HepG2 (cell line): ENCODE data around the gene SNRNP25. TPM values are rescaled to one million over a fixed set of nuclear protein-coding genes. Genes with fewer than 3 reads are reported as not detected.
A peak's percentile ranks its signal among the peaks of the same experiment; 100 is the strongest.

Experiments used
- ATAC-seq: fragments of 200-7000 bp; cut with Tn5 transposase; 3 replicates; pipeline ENCODE4 v1.9.1; 2020; ENCODE audit warnings: mild to moderate bottlenecking, moderate library complexity
- BruUV-seq: library from RNA; stranded (reverse); fragments of 400-500 nt; replicated peaks from 2 replicates; lab custom pipeline; 2021; lab: Mats Ljungman, UMichigan
- CTCF ChIA-PET: fragments of 300-600 bp; formaldehyde crosslinking; extraction: SDS; loops from one replicate; lab custom pipeline; 2021; ENCODE audit warnings: low total read pairs, inconsistent platforms, low intra/inter-chr PET ratio; lab: Yijun Ruan, JAX
- POLR2A ChIA-PET: fragments of 350-600 bp; sonication (Branson Sonifier 250); formaldehyde crosslinking; loops from one replicate; lab custom pipeline; 2020; ENCODE audit warnings: antibody characterized with exemption, inconsistent platforms; lab: Yijun Ruan, JAX
- DNase-seq: peaks from one replicate; pipeline ENCODE4 v3.0.0-alpha.2; 2015; ENCODE audit warnings: low spot score
- FAIRE-seq: peaks from 3 replicates; lab custom pipeline; 2011; peaks lifted over from hg19 to GRCh38; lab: Jason Lieb, UNC
- H2AFZ ChIP-seq: one replicate; pipeline ENCODE4 v1.6.1; 2011; ENCODE audit warnings: low read length, inconsistent platforms
- H3K27ac ChIP-seq: fragments of 300-600 bp; 3 replicates; pipeline ENCODE4 v1.8.0; 2011; ENCODE audit warnings: mixed run types, mild to moderate bottlenecking, mixed read lengths, low read length, inconsistent platforms; ENCODE audit not compliant: insufficient read depth; ENCODE audit errors: extremely low read length
- H3K27me3 ChIP-seq, 2 experiments: fragments of 200-600 bp in 1 of 2; 2 replicates in 1 of 2; 3 replicates in 1 of 2; pipeline versions ENCODE4 v1.6.0 to v1.8.0; 2011; ENCODE audit warnings: low read length in 2 of 2, mild to moderate bottlenecking in 2 of 2, moderate library complexity in 2 of 2, inconsistent platforms in 1 of 2; ENCODE audit not compliant: insufficient read depth in 2 of 2, control insufficient read depth in 1 of 2
- H3K36me3 ChIP-seq, 2 experiments: fragments of 200-600 bp in 1 of 2; replicated peaks in 1 of 2; 2 replicates in 1 of 2; 3 replicates in 1 of 2; pipeline versions ENCODE4 v1.5.1 to v1.8.0; 2011; ENCODE audit warnings: low read length in 2 of 2, inconsistent platforms in 1 of 2; ENCODE audit not compliant: insufficient read depth in 2 of 2, control insufficient read depth in 1 of 2
- H3K4me1 ChIP-seq: 2 replicates; pipeline ENCODE4 v1.5.1; 2012; ENCODE audit warnings: low read length, inconsistent platforms; ENCODE audit not compliant: insufficient read depth
- H3K4me2 ChIP-seq: 2 replicates; pipeline ENCODE4 v1.6.0; 2011; ENCODE audit warnings: low read depth, low read length, inconsistent platforms
- H3K4me3 ChIP-seq, 3 experiments: fragments of 200-600 bp in 1 of 3; sonication (generic), shearing (Covaris generic) in 1 of 3; replicated peaks in 1 of 3; 2 replicates each; pipeline ENCODE4 v1.5.1; 2011 to 2016; ENCODE audit warnings: low read length in 3 of 3, inconsistent platforms in 2 of 3, low read depth in 2 of 3, mild to moderate bottlenecking in 2 of 3, control low read depth in 1 of 3, mixed read lengths in 1 of 3; ENCODE audit not compliant: insufficient read depth in 1 of 3
- H3K79me2 ChIP-seq: one replicate; pipeline ENCODE4 v1.6.1; 2011; ENCODE audit warnings: low read length, inconsistent platforms; ENCODE audit not compliant: insufficient read depth
- H3K9ac ChIP-seq: 2 replicates; pipeline ENCODE4 v1.6.0; 2011; ENCODE audit warnings: mild to moderate bottlenecking, low read depth, low read length, inconsistent platforms; ENCODE audit not compliant: insufficient read depth
- H3K9me3 ChIP-seq: 2 replicates; pipeline ENCODE4 v1.5.1; 2012; ENCODE audit warnings: mild to moderate bottlenecking, low read length
- H4K20me1 ChIP-seq: 2 replicates; pipeline ENCODE4 v1.6.0; 2011; ENCODE audit warnings: inconsistent platforms, mild to moderate bottlenecking, low read length, moderate library complexity; ENCODE audit not compliant: insufficient read depth
- AGO2 ChIP-seq: fragments of 200-400 bp; formaldehyde crosslinking; optimal IDR thresholded peaks from 2 replicates; pipeline ENCODE3; 2017; ENCODE audit warnings: mild to moderate bottlenecking, low read depth, low read length, moderate library complexity
- AKAP8 ChIP-seq: sonication (generic); formaldehyde crosslinking; IDR thresholded peaks from 2 replicates; pipeline ENCODE4 v1.5.1; 2020; ENCODE audit warnings: mild to moderate bottlenecking, missing genetic modification reagents
- FOSL2 ChIP-seq: sonication (generic); formaldehyde crosslinking; IDR thresholded peaks from 2 replicates; pipeline ENCODE4 v1.4.0; 2020; ENCODE audit warnings: missing genetic modification reagents
- FOXA3 ChIP-seq: IDR thresholded peaks from 2 replicates; pipeline ENCODE4 v1.6.1; 2016; ENCODE audit warnings: missing genetic modification reagents, missing compliant biosample characterization
- HMG20A ChIP-seq: IDR thresholded peaks from 2 replicates; pipeline ENCODE4 v1.6.1; 2016; ENCODE audit warnings: borderline replicate concordance
- IRF9 ChIP-seq: sonication (generic); formaldehyde crosslinking; IDR thresholded peaks from 2 replicates; pipeline ENCODE4 v1.8.0; 2022; ENCODE audit warnings: missing genetic modification reagents, mild to moderate bottlenecking, borderline replicate concordance
- KDM3A ChIP-seq: IDR thresholded peaks from 2 replicates; pipeline ENCODE4 v1.6.1; 2018; ENCODE audit warnings: low read depth, missing compliant biosample characterization
- KDM5A ChIP-seq: fragments of 200-600 bp; sonication (generic); IDR thresholded peaks from 2 replicates; pipeline ENCODE4 v1.7.0; 2018; ENCODE audit warnings: antibody characterized with exemption, mild to moderate bottlenecking, low read length, borderline replicate concordance
- POLR2A ChIP-seq, 2 experiments: IDR thresholded peaks; 2 replicates each; pipeline ENCODE4 v1.6.1; 2011; ENCODE audit warnings: low read depth in 2 of 2, low read length in 2 of 2, mild to moderate bottlenecking in 1 of 2, moderate library complexity in 1 of 2; ENCODE audit not compliant: insufficient read depth in 1 of 2
- POLR2G ChIP-seq: fragments of 200-400 bp; formaldehyde crosslinking; IDR thresholded peaks from 2 replicates; pipeline ENCODE4 v1.6.1; 2018; ENCODE audit warnings: mild to moderate bottlenecking, low read depth, low read length, moderate library complexity
- SAP130 ChIP-seq: IDR thresholded peaks from 2 replicates; pipeline ENCODE4 v1.6.1; 2016; ENCODE audit warnings: low read depth
- ZNF205 ChIP-seq: IDR thresholded peaks from 2 replicates; pipeline ENCODE4 v1.6.1; 2018; ENCODE audit warnings: missing biosample characterization, missing genetic modification reagents
- ZNF639 ChIP-seq: conservative IDR thresholded peaks from 2 replicates; pipeline ENCODE4 v1.6.1; 2018; ENCODE audit warnings: missing genetic modification reagents
- ZNF775 ChIP-seq: sonication (generic); formaldehyde crosslinking; IDR thresholded peaks from 2 replicates; pipeline ENCODE4 v1.4.0; 2020; ENCODE audit warnings: missing genetic modification reagents, mild to moderate bottlenecking, moderate library complexity, borderline replicate concordance
- ZNF788 ChIP-seq: sonication (generic); formaldehyde crosslinking; IDR thresholded peaks from 2 replicates; pipeline ENCODE4 v1.5.0; 2020; ENCODE audit warnings: mild to moderate bottlenecking, missing genetic modification reagents, borderline replicate concordance
- WGBS: methylation state at CpG from one replicate; pipeline ENCODE4 v1.1.6; 2017; ENCODE audit warnings: low lambda C conversion rate; 5-methylcytosine and 5-hydroxymethylcytosine counted together
- in situ Hi-C: cut with HindIII; loops from 2 replicates; pipeline ENCODE4 v1.10.0; 2017; ENCODE audit warnings: low pct_unique_long_range_greater_than_20kb; ENCODE audit not compliant: extremely low pct_ligation_motif_present
- intact Hi-C: fragments of 100-400 bp; cut with micrococcal nuclease; formaldehyde crosslinking; loops from one replicate; pipeline ENCODE4 v1.10.0; 2022; ENCODE audit not compliant: unreplicated experiment
- polyA plus RNA-seq, 8 experiments: library from polyadenylated mRNA; depleted of rRNA in 3 of 8; stranded (reverse) in 7 of 8; unstranded in 1 of 8; fragments of >200 nt; fragmentation: Illumina TruSeq in 4 of 8; extraction: Trizol in 4 of 8; gene quantifications; 2 replicates each; pipeline versions ENCODE4 v1.2.1 to v1.2.3, GENCODE V29; 2011 to 2016; ENCODE audit warnings: low read depth in 4 of 8, missing spikeins in 1 of 8, mixed read lengths in 1 of 8; ENCODE audit not compliant: insufficient read depth in 1 of 8
- total RNA-seq, 5 experiments: library from RNA; depleted of rRNA; stranded (reverse); fragments of >200 nt; fragmentation: Illumina TruSeq; extraction: Trizol; gene quantifications; 2 replicates each; pipeline ENCODE4 v1.2.3, GENCODE V29; 2016; ENCODE audit warnings: low read depth in 1 of 5
- TF ChIP-seq, protein P1 (sequence below): sonication (generic); formaldehyde crosslinking; IDR thresholded peaks from 2 replicates; pipeline ENCODE4 v1.5.0; 2020; ENCODE audit warnings: missing genetic modification reagents, mild to moderate bottlenecking, borderline replicate concordance
- TF ChIP-seq, protein P2 (sequence below): sonication (generic); formaldehyde crosslinking; IDR thresholded peaks from 2 replicates; pipeline ENCODE4 v1.4.0; 2020; ENCODE audit warnings: missing genetic modification reagents, mild to moderate bottlenecking, borderline replicate concordance

SNRNP25 gene
- total and polyA plus RNA-seq, 2 of the 13 experiments (the other 11 are each of a cell fraction or from before 2014, with no cell fraction given), result 34.1 to 97.4 TPM

DNA sequence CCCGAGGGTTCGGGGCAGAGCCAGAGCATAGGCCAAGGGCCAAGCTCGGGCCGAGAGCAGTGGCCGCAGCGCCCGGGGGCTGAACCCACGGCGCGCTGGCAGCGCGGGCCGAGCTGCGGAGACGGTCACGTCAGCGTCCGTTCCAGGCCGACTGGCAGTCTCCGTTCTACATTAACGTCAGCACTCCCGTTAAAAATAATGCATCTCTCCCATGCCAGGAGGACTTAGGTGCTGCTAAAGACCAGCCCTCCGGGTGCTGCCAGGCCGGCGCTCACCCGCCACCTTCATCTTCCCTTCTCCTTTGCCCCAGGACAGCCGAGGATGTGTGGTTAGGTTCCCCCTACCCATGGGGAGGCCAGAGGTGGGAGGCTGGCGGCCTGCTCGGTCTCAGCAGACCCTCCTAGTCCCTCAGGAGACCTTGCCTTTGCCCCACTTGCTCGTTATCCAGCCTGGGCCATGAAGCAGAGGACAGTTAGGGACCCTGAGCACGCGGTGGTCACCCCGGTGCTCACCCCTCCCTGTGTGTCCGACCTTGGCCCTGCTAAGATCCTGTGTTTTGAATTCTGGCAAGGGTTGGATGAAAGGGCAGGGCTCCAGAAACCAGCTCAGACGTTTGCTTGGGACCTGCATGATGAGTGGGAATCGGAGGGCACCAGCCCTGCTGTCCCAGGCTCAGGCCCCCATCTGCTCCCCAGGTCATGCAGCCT lies 25.0 kb downstream of the SNRNP25 start:
- Histone ChIP-seq H3K9me3 (no peaks in the 10 kb centered on the region), H3K4me1 (peaks cover 52% of the 10 kb centered on the region), H4K20me1 (no peaks in the 10 kb centered on the region), H2AFZ (no peak overlapping the region), H3K79me2 (peaks cover 2% of the 10 kb centered on the region), H3K27ac (peak overlapping the region; percentile 62), H3K27me3 (peaks cover under 1 to 5% of the 10 kb centered on the region in 2 experiments; a peak in 2 of 5 replicates), H3K4me2 (peak overlapping the region; percentile 95), H3K36me3 (peaks cover 4 to 17% of the 10 kb centered on the region in 2 experiments; a peak in 3 of 5 replicates), H3K9ac (peak overlapping the region; percentile 86), H3K4me3 (peak overlapping the region; percentile 63 to 84 (median 80))
- 11% methylated on average over 9 of the region's 36 CpGs for WGBS
- ChIA-PET CTCF (no interaction called here), POLR2A (interaction anchor here (1.9 kb wide), 1 partner anchor 13 kb away, joined by 6 read pairs; no protein-coding TSS in a partner anchor)
- DNase-seq (no peak), ATAC-seq (no peak), FAIRE-seq (no peak)
- intact Hi-C loops, result no loop called here
- in situ Hi-C loops, result no loop called here
- no TSS peak for BruUV-seq
- TF ChIP-seq FOXA3 (CRISPR knock-in tag), result no peak
- TF ChIP-seq KDM5A, result no peak
- TF ChIP-seq ZNF775 (CRISPR knock-in tag), result no peak
- no peak for TF ChIP-seq ZNF788 (CRISPR knock-in tag)
- no peak for TF ChIP-seq KDM3A (CRISPR knock-in tag)
- 0 out of 2 replicates have a peak, but pooled peaks have one; percentile 37 for TF ChIP-seq ZNF205 (CRISPR knock-in tag)
- TF ChIP-seq, protein P1, sequence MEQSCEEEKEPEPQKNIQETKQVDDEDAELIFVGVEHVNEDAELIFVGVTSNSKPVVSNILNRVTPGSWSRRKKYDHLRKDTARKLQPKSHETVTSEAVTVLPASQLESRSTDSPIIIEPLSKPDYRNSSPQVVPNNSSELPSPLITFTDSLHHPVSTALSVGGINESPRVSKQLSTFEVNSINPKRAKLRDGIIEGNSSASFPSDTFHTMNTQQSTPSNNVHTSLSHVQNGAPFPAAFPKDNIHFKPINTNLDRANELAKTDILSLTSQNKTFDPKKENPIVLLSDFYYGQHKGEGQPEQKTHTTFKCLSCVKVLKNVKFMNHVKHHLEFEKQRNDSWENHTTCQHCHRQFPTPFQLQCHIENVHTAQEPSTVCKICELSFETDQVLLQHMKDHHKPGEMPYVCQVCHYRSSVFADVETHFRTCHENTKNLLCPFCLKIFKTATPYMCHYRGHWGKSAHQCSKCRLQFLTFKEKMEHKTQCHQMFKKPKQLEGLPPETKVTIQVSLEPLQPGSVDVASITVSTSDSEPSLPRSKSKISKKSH (CRISPR knock-in tag), result 0 out of 2 replicates have a peak, but pooled peaks have one; percentile 21
- peak; percentile 22; the same call in 1 of the 2 replicates for TF ChIP-seq SAP130
- TF ChIP-seq ZNF639 (CRISPR knock-in tag), result no peak
- peak; percentile 6; the same call in 1 of the 2 replicates for TF ChIP-seq POLR2G
- TF ChIP-seq, protein P2, sequence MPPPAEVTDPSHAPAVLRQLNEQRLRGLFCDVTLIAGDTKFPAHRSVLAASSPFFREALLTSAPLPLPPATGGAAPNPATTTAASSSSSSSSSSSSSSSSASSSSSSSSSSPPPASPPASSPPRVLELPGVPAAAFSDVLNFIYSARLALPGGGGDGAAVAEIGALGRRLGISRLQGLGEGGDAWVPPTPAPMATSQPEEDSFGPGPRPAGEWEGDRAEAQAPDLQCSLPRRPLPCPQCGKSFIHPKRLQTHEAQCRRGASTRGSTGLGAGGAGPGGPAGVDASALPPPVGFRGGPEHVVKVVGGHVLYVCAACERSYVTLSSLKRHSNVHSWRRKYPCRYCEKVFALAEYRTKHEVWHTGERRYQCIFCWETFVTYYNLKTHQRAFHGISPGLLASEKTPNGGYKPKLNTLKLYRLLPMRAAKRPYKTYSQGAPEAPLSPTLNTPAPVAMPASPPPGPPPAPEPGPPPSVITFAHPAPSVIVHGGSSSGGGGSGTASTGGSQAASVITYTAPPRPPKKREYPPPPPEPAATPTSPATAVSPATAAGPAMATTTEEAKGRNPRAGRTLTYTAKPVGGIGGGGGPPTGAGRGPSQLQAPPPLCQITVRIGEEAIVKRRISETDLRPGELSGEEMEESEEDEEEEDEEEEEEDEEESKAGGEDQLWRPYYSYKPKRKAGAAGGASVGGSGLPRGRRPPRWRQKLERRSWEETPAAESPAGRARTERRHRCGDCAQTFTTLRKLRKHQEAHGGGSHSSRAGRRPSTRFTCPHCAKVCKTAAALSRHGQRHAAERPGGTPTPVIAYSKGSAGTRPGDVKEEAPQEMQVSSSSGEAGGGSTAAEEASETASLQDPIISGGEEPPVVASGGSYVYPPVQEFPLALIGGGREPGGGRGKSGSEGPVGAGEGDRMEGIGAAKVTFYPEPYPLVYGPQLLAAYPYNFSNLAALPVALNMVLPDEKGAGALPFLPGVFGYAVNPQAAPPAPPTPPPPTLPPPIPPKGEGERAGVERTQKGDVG (CRISPR knock-in tag), result 0 out of 2 replicates have a peak, but pooled peaks have one; percentile 18
- TF ChIP-seq HMG20A (CRISPR knock-in tag), result no peak
- 0 out of 2 replicates have a peak, but pooled peaks have one; percentile 39 for TF ChIP-seq IRF9 (CRISPR knock-in tag)
- 0 out of 2 replicates have a peak, but pooled peaks have one; percentile 1 for TF ChIP-seq AKAP8 (CRISPR knock-in tag)
- 0 out of 2 replicates have a peak, but pooled peaks have one; percentile 9 for TF ChIP-seq FOSL2 (CRISPR knock-in tag)
- TF ChIP-seq POLR2A (IDR thresholded peaks at IDR 0.05; ENCODE audit: insufficient read depth in 1 of 2, low read depth in 2 of 2, low read length in 2 of 2), result peak; percentile 28 to 50; a peak in 2 of 4 replicates
- TF ChIP-seq AGO2, result peak; percentile 23
